GM12878 (cell line): ENCODE measurements around the gene AKR1C4. TPM values are rescaled to one million over a fixed set of nuclear protein-coding genes. Genes with fewer than 3 reads are reported as not detected.
"Not testable (repeated sequence)": the region's sequence is repeated elsewhere in the genome, so short reads cannot be mapped to it uniquely, and the experiment has no call there.

Experiments used
- ATAC-seq: fragments of 200-7000 bp; cut with Tn5 transposase; 3 replicates; pipeline ENCODE4 v1.9.1; 2020; ENCODE audit warnings: mild to moderate bottlenecking, moderate library complexity
- BruUV-seq: library from RNA; stranded (reverse); fragments of 400-500 nt; replicated peaks from 2 replicates; lab custom pipeline; 2021; lab: Mats Ljungman, UMichigan
- CTCF ChIA-PET: fragments of 300-600 bp; sonication (Branson Sonifier 250); formaldehyde crosslinking; extraction: SDS; loops from one replicate; lab custom pipeline; 2021; ENCODE audit warnings: inconsistent platforms; lab: Yijun Ruan, JAX
- POLR2A ChIA-PET: fragments of 350-600 bp; formaldehyde crosslinking; extraction: SDS; loops from one replicate; lab custom pipeline; 2021; ENCODE audit warnings: inconsistent platforms; lab: Charles Lee
- RAD21 ChIA-PET: fragments of 300-600 bp; sonication (Branson Sonifier 250); formaldehyde crosslinking; loops from one replicate; lab custom pipeline; 2023; ENCODE audit warnings: antibody characterized with exemption; ENCODE audit not compliant: unreplicated experiment; lab: Charles Lee
- SMC1A ChIA-PET: fragments of 300-600 bp; sonication (Branson Sonifier 250); formaldehyde crosslinking; loops from one replicate; lab custom pipeline; 2023; ENCODE audit not compliant: unreplicated experiment, uncharacterized antibody; lab: Charles Lee
- DNase-seq: peaks from one replicate; pipeline ENCODE4 v3.0.0-alpha.2; 2011; ENCODE audit warnings: low read depth, low spot score
- FAIRE-seq: peaks from 3 replicates; lab custom pipeline; 2011; peaks lifted over from hg19 to GRCh38; lab: Jason Lieb, UNC
- H2AFZ ChIP-seq: 2 replicates; pipeline ENCODE4 v1.6.0; 2011; ENCODE audit warnings: low read depth, low read length, control low read depth; ENCODE audit not compliant: control insufficient read depth
- H3K27ac ChIP-seq: 2 replicates; pipeline ENCODE4 v1.5.1; 2011; ENCODE audit warnings: control low read depth; ENCODE audit not compliant: control insufficient read depth, insufficient read depth
- H3K27me3 ChIP-seq, 2 experiments: replicated peaks in 1 of 2; 2 replicates each; pipeline versions ENCODE4 v1.6.0 to v1.6.1; 2011; ENCODE audit warnings: low read length in 1 of 2; ENCODE audit not compliant: control insufficient read depth in 2 of 2, insufficient read depth in 2 of 2
- H3K36me3 ChIP-seq, 2 experiments: 2 replicates each; pipeline ENCODE4 v1.5.1; 2011; ENCODE audit warnings: low read length in 1 of 2; ENCODE audit not compliant: control insufficient read depth in 2 of 2, insufficient read depth in 2 of 2
- H3K4me1 ChIP-seq: 2 replicates; pipeline ENCODE4 v1.6.1; 2011; ENCODE audit warnings: mild to moderate bottlenecking, low read length, moderate library complexity, mixed read lengths; ENCODE audit not compliant: control insufficient read depth, insufficient read depth
- H3K4me2 ChIP-seq: 2 replicates; pipeline ENCODE4 v1.6.0; 2011; ENCODE audit warnings: control low read depth; ENCODE audit not compliant: control insufficient read depth, insufficient read depth
- H3K4me3 ChIP-seq: fragments of 200-600 bp; sonication (generic); 2 replicates; pipeline ENCODE4 v1.5.1; 2016
- H3K79me2 ChIP-seq: 2 replicates; pipeline ENCODE4 v1.6.0; 2011; ENCODE audit warnings: low read length; ENCODE audit not compliant: control insufficient read depth, insufficient read depth
- H3K9ac ChIP-seq: 2 replicates; pipeline ENCODE4 v1.8.0; 2011; ENCODE audit warnings: low read length, control low read depth, mixed read lengths; ENCODE audit not compliant: control insufficient read depth, insufficient read depth
- H3K9me3 ChIP-seq: replicated peaks from 3 replicates; pipeline ENCODE4 v1.5.1; 2011; ENCODE audit warnings: mild to moderate bottlenecking, low read length; ENCODE audit not compliant: control insufficient read depth, insufficient read depth
- H4K20me1 ChIP-seq: 2 replicates; pipeline ENCODE4 v1.6.0; 2011; ENCODE audit not compliant: control insufficient read depth, insufficient read depth
- ATF7 ChIP-seq: fragments of 450-650 bp; IDR thresholded peaks from 2 replicates; pipeline ENCODE4 v1.6.1; 2016; ENCODE audit warnings: low read depth, mild to moderate bottlenecking
- CTCF ChIP-seq, 3 experiments: IDR thresholded peaks in 2 of 3; conservative IDR thresholded peaks in 1 of 3; 2 replicates each; pipeline ENCODE4 v1.5.1; 2011; ENCODE audit warnings: low read depth in 3 of 3, low read length in 3 of 3, mild to moderate bottlenecking in 3 of 3, control low read depth in 2 of 3, moderate library complexity in 2 of 3, inconsistent platforms in 1 of 3, mixed read lengths in 1 of 3; ENCODE audit not compliant: control insufficient read depth in 2 of 3, insufficient read depth in 1 of 3; ENCODE audit errors: extremely low read depth in 1 of 3
- ESRRA ChIP-seq: IDR thresholded peaks from 2 replicates; pipeline ENCODE4 v1.6.1; 2012; ENCODE audit warnings: mild to moderate bottlenecking, low read length, improper control_type of control experiment
- GATAD2B ChIP-seq: fragments of 450-650 bp; conservative IDR thresholded peaks from 2 replicates; pipeline ENCODE4 v1.6.1; 2017; ENCODE audit warnings: low read depth, mild to moderate bottlenecking, moderate library complexity
- MTA2 ChIP-seq: fragments of 450-650 bp; IDR thresholded peaks from 2 replicates; pipeline ENCODE4 v1.6.1; 2016; ENCODE audit warnings: low read depth, mild to moderate bottlenecking, moderate library complexity
- SREBF1 ChIP-seq: IDR thresholded peaks from 2 replicates; pipeline ENCODE4 v1.6.1; 2012; ENCODE audit warnings: mild to moderate bottlenecking, low read length
- WGBS: methylation state at CpG from one replicate; pipeline ENCODE4 v1.1.6; 2016; ENCODE audit warnings: low lambda C conversion rate; ENCODE audit not compliant: insufficient replicate concordance, insufficient coverage; ENCODE audit errors: missing lambda C conversion rate; 5-methylcytosine and 5-hydroxymethylcytosine counted together
- in situ Hi-C: fragments of 300-500 bp; cut with MboI; formaldehyde crosslinking; loops from 9 replicates; pipeline ENCODE4 v1.14.3; 2018; ENCODE audit warnings: mixed read lengths
- intact Hi-C: fragments of 100-400 bp; cut with micrococcal nuclease; formaldehyde crosslinking; loops from one replicate; pipeline ENCODE4 v1.14.2; 2022; ENCODE audit not compliant: unreplicated experiment
- polyA plus RNA-seq, 11 experiments: library from polyadenylated mRNA; depleted of rRNA in 4 of 11; unstranded in 6 of 11; stranded (reverse) in 5 of 11; fragments of >200 nt; fragmentation: Nextera tagmentation in 4 of 11; fragmentation: Illumina TruSeq in 1 of 11; extraction: Ambion mirVana in 4 of 11; extraction: Trizol in 1 of 11; gene quantifications; 1 replicate in 1 of 11; 2 replicates in 10 of 11; pipeline versions ENCODE4 v1.2.1 to v1.2.3, GENCODE V29; 2011 to 2016; ENCODE audit warnings: inconsistent platforms in 2 of 11, missing spikeins in 2 of 11, low read depth in 1 of 11
- total RNA-seq, 4 experiments: library from RNA; depleted of rRNA in 3 of 4; stranded (reverse); fragments of >200 nt in 3 of 4; fragmentation: Illumina TruSeq in 1 of 4; extraction: Trizol in 1 of 4; gene quantifications; 2 replicates each; pipeline versions ENCODE4 v1.2.1 to v1.2.3, GENCODE V29; 2013 to 2021
- TF ChIP-seq, protein P1 (sequence below): IDR thresholded peaks from 2 replicates; pipeline ENCODE4 v1.6.1; 2011; ENCODE audit warnings: borderline replicate concordance, low read depth, mild to moderate bottlenecking, moderate library complexity, low read length; ENCODE audit not compliant: insufficient read depth, poor library complexity, severe bottlenecking

AKR1C4 gene
- total and polyA plus RNA-seq, 10 of the 15 experiments (the other 5 are each of a cell fraction or from before 2014, with no cell fraction given): 0.20 TPM; not detected in 9

DNA sequence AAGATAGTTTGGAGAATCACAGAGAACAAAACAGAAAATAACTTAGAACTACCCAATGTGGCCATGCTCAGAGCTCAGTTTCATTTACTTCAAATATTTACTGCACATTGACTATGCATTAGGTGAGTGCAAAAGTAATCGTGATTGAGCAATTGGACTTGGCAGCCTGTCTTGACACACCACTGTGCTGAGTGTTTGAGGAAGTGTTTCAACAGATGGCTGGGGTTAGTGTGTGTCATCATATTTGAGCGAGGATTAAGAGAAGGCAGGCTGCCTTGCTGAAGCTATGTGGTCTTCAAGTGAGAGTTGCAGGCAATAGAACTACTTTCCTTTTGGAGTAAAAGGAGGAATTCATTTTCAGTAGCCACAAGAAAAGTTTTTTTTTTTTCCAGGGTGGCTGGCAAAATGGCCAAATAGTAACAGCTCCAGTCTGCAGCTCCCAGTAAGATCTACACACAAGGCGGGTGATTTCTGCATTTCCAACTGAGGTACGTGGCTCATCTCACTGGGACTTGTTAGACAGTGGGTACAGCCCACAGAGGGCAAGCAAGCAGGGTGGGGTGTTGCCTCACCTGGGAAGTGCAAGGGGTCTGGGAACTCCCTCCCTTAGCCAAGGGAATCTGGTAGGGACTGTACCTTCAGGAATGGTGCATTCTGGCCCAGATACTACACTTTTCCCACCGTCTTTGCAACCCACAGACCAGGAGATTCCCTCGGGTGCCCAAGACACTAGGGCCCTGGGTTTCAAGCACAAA is 37.6 kb downstream of the AKR1C4 start:
- BruUV-seq: no TSS peak
- H3K4me3 ChIP-seq: no peak overlapping the region
- RAD21 ChIA-PET: no interaction called here
- POLR2A ChIA-PET: no interaction called here
- H3K4me2 ChIP-seq: no peak overlapping the region
- intact Hi-C loops (no loop called here), in situ Hi-C loops (no loop called here)
- H3K27me3 ChIP-seq: no peaks in the 10 kb centered on the region
- no peak overlapping the region for H3K9ac ChIP-seq
- H3K27ac ChIP-seq: no peak overlapping the region
- H3K4me1 ChIP-seq: no peaks in the 10 kb centered on the region
- TF ChIP-seq ATF7 (no peak), SREBF1 (no peak), GATAD2B (no peak), MTA2 (no peak), ESRRA (no peak), CTCF (IDR thresholded peaks at IDR 0.05 in 2 of 3, conservative IDR thresholded peaks at IDR 0.05 in 1 of 3; ENCODE audit: control insufficient read depth in 2 of 3, extremely low read depth in 1 of 3, insufficient read depth in 1 of 3, low read depth in 3 of 3, low read length in 3 of 3) (no peak)
- TF ChIP-seq, protein P1, sequence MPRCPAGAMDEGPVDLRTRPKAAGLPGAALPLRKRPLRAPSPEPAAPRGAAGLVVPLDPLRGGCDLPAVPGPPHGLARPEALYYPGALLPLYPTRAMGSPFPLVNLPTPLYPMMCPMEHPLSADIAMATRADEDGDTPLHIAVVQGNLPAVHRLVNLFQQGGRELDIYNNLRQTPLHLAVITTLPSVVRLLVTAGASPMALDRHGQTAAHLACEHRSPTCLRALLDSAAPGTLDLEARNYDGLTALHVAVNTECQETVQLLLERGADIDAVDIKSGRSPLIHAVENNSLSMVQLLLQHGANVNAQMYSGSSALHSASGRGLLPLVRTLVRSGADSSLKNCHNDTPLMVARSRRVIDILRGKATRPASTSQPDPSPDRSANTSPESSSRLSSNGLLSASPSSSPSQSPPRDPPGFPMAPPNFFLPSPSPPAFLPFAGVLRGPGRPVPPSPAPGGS: no peak
- SMC1A ChIA-PET: interaction anchor here (0.7 kb wide), 1 partner anchor 16 kb away, joined by 4 read pairs; no protein-coding TSS in a partner anchor
- CTCF ChIA-PET: no interaction called here
- DNase-seq (no peak), FAIRE-seq (no peak), ATAC-seq (no peak)
- no peaks in the 10 kb centered on the region for H3K9me3 ChIP-seq
- WGBS: 14% methylated on average over 6 of the region's 6 CpGs
- H4K20me1 ChIP-seq: no peaks in the 10 kb centered on the region
- H3K79me2 ChIP-seq: no peaks in the 10 kb centered on the region
- H3K36me3 ChIP-seq: no peaks in the 10 kb centered on the region
- H2AFZ ChIP-seq: no peak overlapping the region

- DNase-seq, H2AFZ ChIP-seq, H3K4me3 ChIP-seq, H3K4me2 ChIP-seq, POLR2A ChIA-PET, H3K9me3 ChIP-seq, SMC1A ChIA-PET, in situ Hi-C loops, intact Hi-C loops, BruUV-seq, FAIRE-seq, CTCF ChIA-PET, H3K36me3 ChIP-seq, H4K20me1 ChIP-seq, H3K27ac ChIP-seq, H3K4me1 ChIP-seq, RAD21 ChIA-PET, H3K9ac ChIP-seq, H3K79me2 ChIP-seq, H3K27me3 ChIP-seq, ATAC-seq: not testable (repeated sequence)
- WGBS: 13% methylated on average over 2 of the region's 2 CpGs
Observed at GRCh38 chr10:5237541-5237940, 40.9 kb downstream of the AKR1C4 start.
